Amniotic stem cell (primary cell): ENCODE measurements around the gene HAVCR2.

Experiments used
- DNase-seq: peaks from one replicate; lab custom pipeline; 2025; lab: John Stamatoyannopoulos, UW

HAVCR2 gene

GRCh38 chr5:157045601-157046000 lies 63.2 kb downstream of the HAVCR2 start:
- DNase-seq, result no peak

GRCh38 chr5:157038568-157039187 lies 70.2 kb downstream of the HAVCR2 start:
- no peak for DNase-seq
